Activated gamma-delta T cell treated with anti-CD3 and anti-CD28 coated beads, Interleukin-2, amount 50 U/mL, for 16 hours (primary cell): Measurements from ENCODE around the gene CEP57L1.
"Not testable (repeated sequence)": the region's sequence is repeated elsewhere in the genome, so short reads cannot be mapped to it uniquely, and the experiment has no call there.

Experiments used
- DNase-seq: peaks from one replicate; pipeline ENCODE4 v3.0.0-alpha.2; 2020; ENCODE audit warnings: low read depth

CEP57L1 gene

GRCh38 chr6:109174916-109175315, 79.6 kb downstream of the CEP57L1 start:
- no peak for DNase-seq

- no peak for DNase-seq
Measured at GRCh38 chr6:109178921-109179320, 83.6 kb downstream of the CEP57L1 start.

- no peak for DNase-seq
Measured at GRCh38 chr6:109179507-109179906, 84.2 kb downstream of the CEP57L1 start.

GRCh38 chr6:109182578-109182977, 87.3 kb downstream of the CEP57L1 start:
- DNase-seq: no peak

GRCh38 chr6:109183109-109183650, 87.9 kb downstream of the CEP57L1 start:
- DNase-seq: no peak

GRCh38 chr6:109184638-109185037, 89.3 kb downstream of the CEP57L1 start:
- DNase-seq: no peak

- DNase-seq: no peak
Measured at GRCh38 chr6:109186012-109186411, 90.7 kb downstream of the CEP57L1 start.

- peak; percentile 30 for DNase-seq
Measured at GRCh38 chr6:109187399-109188114, 92.2 kb downstream of the CEP57L1 start.

GRCh38 chr6:109188115-109188411, 92.8 kb downstream of the CEP57L1 start:
- no peak for DNase-seq

GRCh38 chr6:109191368-109191767, 96.1 kb downstream of the CEP57L1 start:
- not testable (repeated sequence) for DNase-seq

- no peak for DNase-seq
Measured at GRCh38 chr6:109192865-109193264, 97.6 kb downstream of the CEP57L1 start.

- DNase-seq: no peak
Measured at GRCh38 chr6:109194880-109195279, 99.6 kb downstream of the CEP57L1 start.

GRCh38 chr6:109197061-109197460, 101.8 kb downstream of the CEP57L1 start:
- DNase-seq: no peak

GRCh38 chr6:109202409-109203264, 107.3 kb downstream of the CEP57L1 start:
- DNase-seq: no peak

- no peak for DNase-seq
Measured at GRCh38 chr6:109204511-109204910, 109.2 kb downstream of the CEP57L1 start.

GRCh38 chr6:109212683-109213082, 117.4 kb downstream of the CEP57L1 start:
- DNase-seq: no peak
